NCI-H146 (cell line): Measurements from ENCODE around the gene PLEKHG1.
A peak's percentile ranks its signal among the peaks of the same experiment; 100 is the strongest.

Source experiments
- DNase-seq: peaks from one replicate; lab custom pipeline; 2025; lab: John Stamatoyannopoulos, UW

PLEKHG1 gene

DNA sequence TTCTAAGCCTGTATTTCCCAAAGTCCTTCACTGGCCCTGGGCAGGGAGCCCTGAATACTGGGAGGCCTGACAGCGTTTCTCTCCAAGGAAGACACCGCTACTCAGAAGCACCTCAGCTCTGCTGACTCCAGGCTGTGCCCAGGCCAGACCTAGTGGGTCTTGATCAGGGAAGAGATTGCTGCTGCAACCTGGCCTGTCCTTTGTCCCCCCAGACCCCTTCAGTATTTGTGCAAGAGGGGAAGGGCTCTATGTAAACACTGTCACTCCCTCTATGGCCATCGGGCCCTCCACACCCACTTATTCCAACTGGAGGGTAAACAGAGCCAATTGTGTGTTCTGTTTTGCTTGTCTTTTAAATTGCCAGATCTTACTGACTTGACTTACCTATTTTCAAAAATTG is 20.6 kb downstream of the PLEKHG1 start:
- DNase-seq, result no peak

DNA sequence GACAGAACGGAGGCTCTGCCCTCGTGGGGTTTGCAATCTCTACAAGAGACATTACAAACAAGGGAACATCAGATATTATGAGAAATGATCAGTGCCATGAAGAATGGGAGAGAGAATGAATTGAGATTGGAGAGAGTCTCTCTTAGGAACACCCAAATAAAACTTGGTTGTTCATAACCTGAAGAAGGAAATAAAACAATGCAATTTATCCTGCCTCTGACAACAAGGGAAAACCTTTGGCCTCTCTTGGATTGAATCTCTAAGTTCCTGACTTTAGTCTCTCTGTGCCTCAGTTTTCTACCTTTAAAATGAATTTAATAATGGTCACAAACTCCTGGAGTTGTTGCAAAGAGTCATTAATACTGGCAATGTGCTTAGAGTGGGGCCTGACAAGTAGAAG is 21.1 kb downstream of the PLEKHG1 start:
- DNase-seq, result no peak

DNA sequence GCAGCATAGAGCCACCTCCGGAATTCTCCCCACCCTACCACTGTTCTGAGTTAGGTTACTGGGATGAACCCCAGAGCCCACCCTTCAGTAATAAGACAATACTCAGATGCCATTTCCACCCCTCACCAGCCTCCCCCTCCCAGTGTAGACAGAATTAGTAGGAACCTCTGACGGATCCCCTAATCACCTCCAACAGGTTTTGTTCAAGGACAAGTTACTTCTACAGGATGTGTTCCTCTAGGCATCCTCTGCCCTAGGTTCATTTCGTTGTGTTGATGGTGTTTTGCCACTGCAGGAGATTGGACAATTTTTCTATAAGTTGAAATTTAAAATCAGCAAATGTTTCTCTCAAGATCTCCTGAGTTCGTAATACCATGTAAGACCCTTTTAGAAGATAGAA is 22.8 kb downstream of the PLEKHG1 start:
- no peak for DNase-seq

DNA sequence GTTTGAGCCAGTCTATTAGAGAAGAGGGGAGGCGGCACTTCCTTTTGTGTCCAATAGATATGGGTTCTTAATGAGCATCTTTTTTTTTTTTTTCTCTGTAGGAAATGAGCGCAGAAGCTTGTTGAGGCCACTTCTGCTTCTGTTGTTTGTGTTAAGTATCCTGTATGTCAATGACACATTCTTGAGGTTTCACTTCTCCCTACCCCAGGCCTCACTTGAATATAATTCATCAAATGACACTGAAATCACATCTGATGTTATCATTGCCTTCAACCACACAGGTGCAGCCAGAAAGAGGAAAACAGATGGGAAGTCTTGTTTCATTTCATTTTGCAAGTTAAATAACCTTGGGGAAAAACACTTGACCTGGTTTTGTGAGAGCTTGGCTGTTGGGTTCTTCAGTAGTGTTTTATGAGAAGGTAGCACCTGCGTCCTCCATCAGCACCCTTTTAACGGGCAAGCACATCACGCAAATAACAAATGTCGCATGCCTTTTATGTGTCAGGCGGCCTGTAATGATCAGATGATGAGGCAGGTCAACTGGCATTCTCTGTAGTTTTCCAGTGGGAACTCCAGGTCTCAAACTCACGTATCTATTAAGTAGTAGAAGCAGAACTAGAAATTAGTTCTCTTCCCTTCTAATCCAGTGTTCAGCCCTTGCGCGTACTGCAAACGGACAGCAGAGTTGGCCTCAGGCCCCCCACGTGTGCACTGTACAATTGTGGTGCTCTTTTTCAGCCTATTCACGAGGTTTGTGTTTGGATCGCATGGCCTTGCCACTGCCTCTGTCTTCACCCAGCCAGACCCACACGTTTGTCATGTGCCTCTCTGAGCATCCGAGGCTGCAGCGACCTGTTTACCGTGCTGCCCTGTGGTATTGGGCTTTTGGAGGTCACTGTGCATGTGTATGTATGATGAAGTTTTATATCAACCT is 23.5 kb downstream of the PLEKHG1 start:
- no peak for DNase-seq

DNA sequence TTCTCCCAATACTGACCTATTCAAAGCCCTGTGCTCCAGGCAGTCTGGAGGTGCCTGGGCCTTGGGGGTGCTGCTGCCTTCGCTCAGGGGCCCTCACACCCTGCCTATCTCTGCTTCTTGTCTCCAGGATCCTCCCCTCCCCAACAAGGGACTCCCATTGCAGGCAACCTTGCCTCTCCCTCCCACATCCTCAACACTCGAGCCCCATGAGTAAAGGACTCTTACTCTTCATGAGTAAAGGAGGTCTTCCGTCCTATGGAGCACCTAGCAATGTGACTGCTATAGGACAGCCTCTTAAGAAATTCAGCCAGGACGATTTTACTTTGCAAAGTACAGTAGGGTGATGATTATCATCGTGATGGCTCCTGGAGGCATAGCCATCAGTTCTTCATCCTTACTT is 24.5 kb downstream of the PLEKHG1 start:
- no peak for DNase-seq

DNA sequence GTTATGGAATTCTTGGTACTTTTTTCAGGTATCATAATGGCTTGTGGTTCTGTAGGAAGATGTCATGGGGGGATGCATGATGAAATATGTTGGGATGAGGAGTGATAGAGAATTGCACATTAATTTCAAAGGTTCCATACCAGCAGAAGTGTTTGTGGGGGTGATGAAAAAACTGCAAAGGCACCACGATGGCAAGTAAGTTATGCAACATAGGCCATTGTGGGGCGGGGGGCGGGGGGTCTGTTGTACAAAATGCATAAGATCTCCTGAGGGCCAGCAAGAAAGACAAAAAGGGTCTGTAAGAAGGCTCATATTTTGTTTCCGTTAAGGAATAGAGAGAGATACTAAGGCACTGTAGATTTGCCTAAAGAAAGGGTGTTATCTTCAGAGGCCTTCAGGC is 26.2 kb downstream of the PLEKHG1 start:
- DNase-seq, result no peak

DNA sequence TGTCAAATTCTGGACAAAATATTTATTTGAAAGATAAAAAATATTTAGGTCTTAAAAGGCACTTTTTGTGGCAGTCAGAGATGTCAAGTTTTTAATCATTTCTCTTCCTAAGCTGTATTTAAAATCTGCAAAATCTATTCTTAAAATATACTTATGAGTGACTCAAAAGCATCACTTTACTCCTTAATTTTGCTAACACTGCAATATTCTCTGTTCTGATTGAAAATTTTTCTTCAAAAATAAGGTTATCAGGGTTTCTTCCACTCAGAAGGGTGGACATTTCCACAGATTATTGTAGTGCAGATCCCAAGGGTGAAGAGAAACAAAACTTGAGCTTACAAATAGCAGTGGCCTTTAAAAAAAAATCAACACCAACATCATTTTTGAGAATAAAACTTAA is 27.5 kb downstream of the PLEKHG1 start:
- DNase-seq, result no peak

DNA sequence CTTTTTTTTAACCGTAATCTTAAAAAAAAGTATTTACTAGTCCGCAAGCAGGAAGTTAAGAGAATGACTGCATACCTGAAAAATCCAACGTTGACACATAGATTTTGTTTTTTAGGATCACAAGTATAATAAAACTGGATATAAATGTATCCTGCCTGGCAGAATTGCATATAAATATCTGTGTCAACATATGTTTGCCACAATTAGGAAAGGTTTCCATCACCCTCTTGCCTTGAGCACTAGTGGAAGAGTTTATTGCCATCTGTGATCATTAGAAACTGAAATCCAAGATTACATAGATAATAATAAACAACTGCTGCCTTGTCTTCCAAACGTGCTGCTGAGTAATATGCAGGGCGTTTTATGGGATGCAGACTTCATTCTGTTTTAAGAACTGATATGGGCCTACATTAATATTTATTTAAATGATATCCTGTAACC is 27.9 kb downstream of the PLEKHG1 start:
- DNase-seq, result no peak

DNA sequence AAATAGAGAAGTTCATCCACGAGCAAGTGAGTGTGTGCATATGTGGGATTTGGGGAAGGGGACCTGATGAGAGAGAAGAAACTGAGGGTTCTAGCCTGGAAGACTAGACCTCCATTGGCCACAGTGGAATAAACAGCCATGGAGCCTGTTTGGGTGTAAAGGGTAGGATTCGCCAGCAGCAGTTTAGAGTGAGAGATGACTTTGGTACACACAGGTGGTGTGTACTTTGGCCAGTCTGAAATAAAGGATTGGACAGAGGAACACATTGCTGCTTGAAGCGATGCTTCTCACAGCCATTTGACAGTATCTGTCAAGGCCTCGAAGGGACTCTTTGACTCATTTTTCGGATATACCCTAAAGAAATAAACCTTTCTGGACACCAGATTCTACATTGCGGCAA is 29.2 kb downstream of the PLEKHG1 start:
- DNase-seq, result no peak

DNA sequence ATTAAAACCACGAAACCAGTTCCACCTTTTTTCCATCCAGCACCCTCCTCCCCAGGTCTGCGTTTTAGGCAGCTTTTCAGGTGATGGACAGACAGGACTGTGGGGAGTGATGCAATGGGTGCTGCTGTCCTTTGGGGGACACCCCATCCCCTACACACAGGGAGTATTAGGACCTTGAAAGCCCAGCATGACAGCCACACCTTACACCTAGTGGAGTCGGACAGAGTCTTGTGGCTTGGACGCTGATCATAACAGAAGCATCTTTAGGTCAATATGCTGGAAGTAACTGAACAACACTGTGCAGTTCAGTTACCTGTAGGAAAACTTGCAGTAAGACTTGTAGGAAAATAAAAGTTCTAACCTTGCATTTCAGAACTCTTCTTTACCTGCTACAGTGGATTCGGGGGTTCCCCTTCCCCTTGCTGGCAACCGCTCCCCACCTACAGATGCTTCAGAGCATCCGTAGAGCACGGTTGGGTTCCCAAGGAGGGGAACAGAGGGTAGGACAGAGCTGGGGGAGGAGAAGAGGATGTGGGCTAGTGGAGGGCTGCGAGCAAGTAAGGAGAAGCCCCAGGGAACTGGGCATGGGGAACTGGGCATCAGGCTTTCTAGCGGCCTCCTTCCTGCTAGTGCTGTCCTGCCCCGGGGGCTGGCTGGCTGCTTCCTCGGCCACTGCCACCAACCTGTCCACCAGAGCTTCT is 31.7 kb downstream of the PLEKHG1 start:
- no peak for DNase-seq

DNA sequence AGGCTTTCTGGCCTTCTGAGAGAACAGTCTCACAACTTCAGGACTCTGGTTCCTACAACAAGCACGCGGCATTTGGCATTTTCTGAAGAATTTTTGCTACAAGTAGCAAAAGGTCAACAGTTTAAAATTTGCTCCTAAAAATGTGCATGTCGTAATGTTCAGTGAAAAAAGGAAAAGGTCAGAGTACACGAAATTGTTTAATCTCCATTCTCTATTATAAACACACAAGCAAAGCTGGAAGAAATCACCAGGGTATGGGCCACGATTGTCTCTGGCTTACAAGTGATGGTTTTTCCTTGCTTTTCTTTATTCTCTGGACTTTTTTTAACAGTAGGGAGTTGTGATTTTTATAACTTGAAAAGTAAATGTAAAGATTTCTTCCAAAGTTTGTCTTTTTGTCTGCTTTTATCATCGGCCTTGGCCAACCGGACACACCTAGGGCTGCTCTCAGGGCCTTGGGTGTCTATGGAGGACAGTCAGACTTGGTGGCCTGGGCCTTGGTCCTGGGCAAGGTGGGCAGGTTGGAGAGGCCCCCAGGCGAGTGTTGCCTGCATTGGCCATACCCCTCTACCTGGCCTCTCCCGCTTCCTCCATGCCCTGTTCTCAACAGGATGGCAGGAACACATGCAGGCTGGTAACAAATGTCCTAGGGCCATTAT is 32.4 kb downstream of the PLEKHG1 start:
- no peak for DNase-seq

DNA sequence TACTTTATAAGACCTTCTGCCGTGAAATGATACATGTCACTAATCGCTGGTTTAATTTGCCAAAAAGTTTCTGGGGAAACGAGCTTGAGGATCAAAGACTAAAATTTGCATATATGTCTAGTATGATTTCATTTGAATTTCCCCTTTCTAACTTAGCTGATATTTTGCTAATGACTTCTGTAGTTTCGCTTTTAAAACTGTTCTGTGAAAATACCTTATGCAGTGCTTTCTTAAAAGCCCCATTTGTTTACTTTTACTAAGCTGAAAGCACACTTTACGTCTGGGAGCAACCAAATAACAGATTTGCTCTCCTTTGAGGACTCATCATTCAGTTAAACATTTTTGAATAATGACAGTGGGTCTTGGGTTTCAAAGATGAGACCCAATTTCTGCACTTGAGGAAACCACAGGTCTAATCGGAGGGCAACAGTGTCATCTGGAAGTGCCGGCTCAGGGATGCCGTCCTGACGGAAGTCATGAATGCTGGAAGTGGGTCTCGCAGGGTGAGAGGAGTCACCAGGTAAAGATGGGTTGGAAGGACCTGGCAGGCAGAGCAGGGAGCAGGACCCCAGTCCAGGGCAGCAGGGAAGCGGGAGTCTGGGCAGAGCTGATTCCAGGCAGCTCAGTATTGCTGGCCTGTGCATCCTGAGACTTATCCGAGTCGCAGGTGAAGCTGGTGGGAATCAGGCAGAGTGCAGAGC is 33.2 kb downstream of the PLEKHG1 start:
- DNase-seq, result no peak

DNA sequence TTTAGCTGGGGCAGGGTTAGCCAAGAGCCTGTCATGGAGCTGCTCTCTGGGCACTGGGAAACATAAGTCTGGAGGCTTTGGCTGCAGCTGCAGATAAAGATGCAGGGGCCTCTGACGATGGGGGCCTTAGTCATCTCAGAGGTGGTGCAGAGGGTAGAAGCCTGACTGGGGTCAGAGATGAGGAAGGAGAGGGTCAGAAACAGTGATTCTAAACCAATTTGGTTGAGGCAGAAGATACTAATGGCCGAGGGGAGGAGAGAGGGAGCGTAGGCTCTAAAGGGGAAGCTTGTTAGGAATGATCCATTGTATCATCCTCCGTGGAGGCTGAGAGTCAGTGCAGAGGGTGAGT is 33.8 kb downstream of the PLEKHG1 start:
- DNase-seq, result no peak

DNA sequence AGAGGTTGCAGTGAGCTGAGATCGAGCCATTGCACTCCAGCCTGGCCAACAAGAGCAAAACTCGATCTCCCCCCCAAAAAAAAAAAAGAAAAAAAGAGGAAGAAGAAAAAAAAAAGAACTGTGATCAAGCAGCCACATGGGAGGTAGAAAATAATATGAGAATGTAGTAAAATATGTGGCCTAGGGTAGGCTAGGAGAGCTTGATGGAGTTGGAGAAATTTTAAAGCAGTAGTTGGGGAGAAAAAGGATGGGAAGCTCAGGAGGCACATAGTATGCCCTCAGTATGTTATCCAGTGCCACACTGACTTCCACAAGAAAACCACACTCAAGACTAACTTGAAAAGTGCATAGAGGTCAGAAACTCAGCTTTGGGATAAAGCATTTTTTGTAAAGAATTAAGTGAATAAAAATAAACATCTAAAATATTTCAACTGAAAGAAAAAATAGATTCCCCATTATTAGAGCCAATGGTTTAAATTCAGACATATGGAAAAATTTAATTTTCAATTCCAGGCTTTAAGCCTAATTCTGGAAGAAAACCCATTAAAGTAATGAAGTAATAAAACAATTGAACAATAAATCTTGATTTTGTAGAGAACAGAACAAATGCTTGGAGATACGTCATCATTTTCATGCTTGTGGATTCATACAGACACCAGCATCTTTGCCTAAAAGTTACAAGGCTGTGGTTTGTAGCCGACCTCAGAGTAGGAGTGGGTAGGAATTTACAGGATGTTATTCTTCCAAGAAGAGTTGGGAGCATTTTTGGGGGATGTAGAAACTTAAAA is 34.7 kb downstream of the PLEKHG1 start:
- no peak for DNase-seq

DNA sequence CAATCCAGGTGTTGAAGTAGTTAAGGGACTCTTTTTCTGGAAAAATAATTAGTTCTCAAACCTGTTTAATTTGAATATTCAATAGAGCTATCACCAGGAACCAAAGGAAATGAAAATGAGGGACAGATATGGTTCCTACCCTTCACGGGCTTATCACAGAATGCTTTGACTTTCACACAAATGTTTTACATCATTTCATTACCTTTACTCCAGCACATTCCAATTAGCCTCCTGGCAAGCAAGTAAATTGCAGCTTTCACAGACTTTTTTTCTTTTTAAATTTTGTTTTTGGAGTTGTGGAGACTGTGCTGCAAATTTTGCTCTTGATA is 35.2 kb downstream of the PLEKHG1 start:
- no peak for DNase-seq

DNA sequence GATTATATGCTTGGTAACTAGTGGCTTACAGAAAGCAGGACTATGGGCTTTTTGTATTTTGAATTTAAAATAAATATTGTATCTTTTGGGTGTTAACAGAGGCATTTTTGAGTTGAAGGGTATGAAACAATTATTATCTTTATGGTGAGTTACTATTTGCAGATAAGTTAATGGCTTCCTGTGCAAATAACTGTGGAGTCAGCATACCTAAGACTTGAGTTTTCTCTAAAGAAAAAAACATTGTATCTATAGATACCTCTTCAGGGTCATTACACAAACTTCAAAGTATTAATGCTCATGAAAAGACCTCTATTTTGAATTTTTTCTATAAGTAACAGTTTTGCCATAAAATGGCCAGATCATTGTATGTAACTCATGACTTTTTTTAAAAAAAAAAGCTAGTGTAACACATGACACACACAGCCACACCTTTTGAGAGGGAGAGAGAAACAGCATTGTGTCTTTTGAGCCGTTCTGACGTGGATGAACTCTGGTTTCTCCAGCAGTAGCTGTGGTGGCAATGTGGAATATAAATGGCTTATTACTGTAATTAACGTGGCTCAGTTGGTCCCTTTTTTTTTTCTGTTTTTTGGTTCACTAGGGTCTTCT is 36.3 kb downstream of the PLEKHG1 start:
- DNase-seq, result peak; percentile 46

DNA sequence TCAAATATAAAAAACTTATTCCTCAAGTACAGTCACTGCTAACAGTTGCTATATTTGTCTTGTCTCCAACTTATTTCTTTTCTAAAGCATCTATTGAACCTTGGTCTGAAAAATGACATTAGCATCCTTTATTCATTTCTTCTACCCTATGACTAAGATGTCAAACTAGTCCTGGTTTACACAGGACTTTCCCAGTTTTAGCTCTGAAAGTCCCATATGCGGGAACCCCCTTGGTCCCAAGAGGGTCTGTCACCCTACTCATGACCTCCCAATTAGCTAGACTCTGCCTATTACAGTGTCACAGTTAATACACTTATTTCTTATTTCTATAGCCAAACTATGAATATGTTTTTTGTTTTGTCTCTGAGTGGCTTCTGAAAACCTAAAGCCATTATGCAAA is 37.1 kb downstream of the PLEKHG1 start:
- DNase-seq, result no peak

DNA sequence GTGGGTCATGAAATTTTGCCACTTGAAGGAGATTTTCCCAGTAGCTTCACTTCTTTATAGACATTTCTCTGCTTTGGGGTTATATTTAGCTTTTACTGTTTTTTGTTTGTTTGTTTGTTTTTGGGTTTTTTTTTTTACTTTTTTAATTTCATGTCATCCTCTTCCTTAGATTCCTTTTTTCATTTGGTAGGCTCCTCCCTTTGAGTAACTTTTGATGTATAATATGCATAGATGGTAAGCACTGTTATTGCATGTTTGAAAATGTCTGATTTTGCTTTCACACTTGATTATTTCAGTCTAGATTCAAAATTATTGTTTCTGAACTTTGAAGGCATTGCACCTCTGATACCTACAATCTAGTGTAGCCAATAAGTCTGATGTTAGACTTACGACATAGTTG is 37.6 kb downstream of the PLEKHG1 start:
- no peak for DNase-seq

DNA sequence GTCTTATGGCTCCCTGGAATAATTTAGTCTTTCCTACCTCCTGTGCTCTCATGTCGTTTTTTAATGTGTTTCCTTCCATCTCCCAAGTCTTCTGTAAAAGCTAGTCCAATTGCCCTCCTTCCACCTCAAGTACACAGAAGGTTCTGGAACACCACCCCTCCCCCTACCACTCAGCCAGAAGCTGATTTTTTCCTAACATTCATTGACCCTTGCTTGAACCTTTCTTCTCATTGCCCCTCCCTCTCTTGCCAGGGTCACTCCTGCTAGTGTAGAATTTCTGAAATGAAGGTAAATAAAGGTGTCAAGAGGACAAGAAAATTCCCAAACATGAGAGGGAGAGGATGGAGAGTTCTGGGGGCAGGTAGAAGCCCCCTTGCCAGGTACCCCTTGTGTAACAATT is 38.6 kb downstream of the PLEKHG1 start:
- no peak for DNase-seq

DNA sequence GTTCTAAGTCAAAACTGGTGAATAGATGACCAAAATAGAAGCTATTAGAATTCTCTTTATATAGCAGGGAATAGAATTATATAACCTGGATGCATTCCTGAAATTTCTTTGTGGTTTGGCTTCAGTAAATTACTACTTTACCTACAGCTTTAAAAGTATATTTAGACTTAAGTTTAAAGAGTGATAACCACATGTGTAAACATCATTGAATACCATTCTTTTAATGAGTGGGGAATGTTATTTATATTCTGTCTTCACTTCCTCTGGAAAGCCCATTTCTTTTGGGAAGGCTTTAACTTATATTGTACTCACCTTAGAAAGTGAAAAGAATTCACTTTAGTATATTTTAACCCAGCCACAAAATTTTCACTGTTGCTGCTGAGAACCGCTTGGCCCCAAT is 39.1 kb downstream of the PLEKHG1 start:
- DNase-seq, result no peak

DNA sequence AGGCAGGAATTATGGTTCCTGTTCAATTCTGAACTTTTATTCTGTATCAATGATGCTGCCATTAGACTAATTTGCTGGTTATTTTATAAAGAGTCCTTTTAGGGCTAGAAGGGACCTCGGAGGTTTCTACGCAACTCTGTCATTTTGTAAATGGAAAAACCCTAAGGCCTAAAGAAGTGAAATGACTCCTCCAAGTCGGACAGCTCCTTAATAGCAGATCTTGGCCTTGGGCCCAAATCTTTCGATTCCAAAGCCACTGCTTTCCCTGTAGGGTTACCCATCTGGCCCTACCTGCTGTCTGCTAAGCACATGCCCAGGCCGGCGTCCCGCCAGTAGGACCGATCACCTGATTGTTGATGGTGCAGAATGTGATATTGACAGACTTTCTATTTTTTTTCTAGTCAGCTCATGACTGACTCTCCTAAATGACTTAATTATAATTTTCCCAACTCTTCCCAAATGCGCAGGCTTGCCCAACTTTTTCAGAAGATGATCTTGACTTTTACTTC is 40.2 kb downstream of the PLEKHG1 start:
- no peak for DNase-seq
